HAP-1 (cell line): ENCODE data around the gene CTNND2.

Source experiments
- DNase-seq, 2 experiments: peaks; one replicate each; pipeline ENCODE4 v3.0.0-alpha.2; 2016 to 2020; ENCODE audit warnings: low spot score in 2 of 2
- H3K27me3 ChIP-seq: fragments of 250-450 bp; sonication (Bioruptor Pico); 2 replicates; pipeline ENCODE4 v1.5.1; 2020; ENCODE audit warnings: low read depth, mild to moderate bottlenecking, moderate library complexity
- H3K36me3 ChIP-seq: fragments of 250-450 bp; sonication (Bioruptor Pico); replicated peaks from 2 replicates; pipeline ENCODE4 v1.5.1; 2020; ENCODE audit warnings: mild to moderate bottlenecking
- H3K4me1 ChIP-seq: fragments of 250-450 bp; sonication (Bioruptor Pico); 2 replicates; pipeline ENCODE4 v1.5.1; 2020; ENCODE audit warnings: mild to moderate bottlenecking
- H3K4me3 ChIP-seq: fragments of 250-450 bp; sonication (Bioruptor Pico); 2 replicates; pipeline ENCODE4 v1.5.1; 2020; ENCODE audit warnings: mild to moderate bottlenecking, moderate library complexity
- H3K9me3 ChIP-seq: fragments of 250-450 bp; sonication (Bioruptor Pico); 2 replicates; pipeline ENCODE4 v1.5.1; 2020; ENCODE audit warnings: mild to moderate bottlenecking, moderate library complexity
- in situ Hi-C: fragments of 300-500 bp; cut with MboI; formaldehyde crosslinking; loops from 3 replicates; pipeline ENCODE4 v1.14.3; 2020; ENCODE audit warnings: low sequenced_read_pairs, inconsistent platforms, mixed read lengths

The CTNND2 gene

GRCh38 chr5:11519236-11519635 lies 385.0 kb downstream of the CTNND2 start:
- H3K4me1 ChIP-seq, result no peaks in the 10 kb centered on the region
- H3K36me3 ChIP-seq, result no peaks in the 10 kb centered on the region
- in situ Hi-C loops, result no loop called here
- DNase-seq, result no peak
- no peaks in the 10 kb centered on the region for H3K9me3 ChIP-seq
- no peak overlapping the region for H3K4me3 ChIP-seq
- H3K27me3 ChIP-seq, result no peaks in the 10 kb centered on the region

DNA sequence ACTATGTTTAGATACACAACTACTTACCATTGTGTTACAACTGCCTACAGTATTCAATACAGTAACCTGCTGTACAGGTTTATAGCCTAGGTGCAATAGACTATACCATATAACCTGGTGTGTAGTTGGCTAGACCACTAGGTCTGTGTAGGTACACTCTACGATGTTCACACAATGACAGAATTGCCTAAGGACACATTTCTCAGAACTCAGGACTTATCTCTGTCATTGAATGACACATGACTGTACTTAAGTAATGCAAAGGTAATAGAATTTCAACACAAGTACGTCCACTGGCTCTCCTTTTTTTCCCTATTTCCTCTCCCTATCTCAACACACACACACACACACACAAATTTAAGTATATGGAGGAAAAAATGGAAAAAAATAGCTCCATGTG lies 385.6 kb downstream of the CTNND2 start:
- DNase-seq, result no peak
- no peaks in the 10 kb centered on the region for H3K36me3 ChIP-seq
- no peak overlapping the region for H3K4me3 ChIP-seq
- in situ Hi-C loops, result no loop called here
- H3K9me3 ChIP-seq, result no peaks in the 10 kb centered on the region
- H3K27me3 ChIP-seq, result no peaks in the 10 kb centered on the region
- H3K4me1 ChIP-seq, result no peaks in the 10 kb centered on the region

- in situ Hi-C loops, result no loop called here
- Histone ChIP-seq H3K4me3 (no peak overlapping the region), H3K36me3 (no peaks in the 10 kb centered on the region), H3K4me1 (no peaks in the 10 kb centered on the region), H3K27me3 (no peaks in the 10 kb centered on the region), H3K9me3 (no peaks in the 10 kb centered on the region)
- DNase-seq, result no peak
Measured at GRCh38 chr5:11514705-11515432, 389.4 kb downstream of the CTNND2 start.

DNA sequence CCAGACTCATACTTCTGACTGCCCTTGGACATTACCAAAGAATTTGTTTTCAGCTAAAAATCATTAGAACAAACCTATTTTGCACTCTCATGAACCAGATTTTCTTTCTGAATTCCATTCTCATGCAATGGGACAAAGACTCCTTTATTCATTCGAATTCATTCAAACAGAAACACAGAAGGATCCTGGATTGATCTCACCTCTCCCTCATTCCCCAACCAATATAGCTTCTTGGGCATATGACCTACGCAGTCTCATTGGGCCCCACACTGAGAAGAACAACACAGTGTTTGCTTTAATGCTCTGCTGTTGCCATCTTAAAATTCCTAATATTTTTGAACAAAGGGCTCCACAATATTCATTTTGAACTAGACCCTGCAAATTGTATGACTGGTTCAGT lies 392.4 kb downstream of the CTNND2 start:
- DNase-seq, result no peak
- Histone ChIP-seq H3K4me1 (no peaks in the 10 kb centered on the region), H3K4me3 (no peak overlapping the region), H3K9me3 (no peaks in the 10 kb centered on the region), H3K36me3 (no peaks in the 10 kb centered on the region), H3K27me3 (no peaks in the 10 kb centered on the region)
- in situ Hi-C loops, result no loop called here

GRCh38 chr5:11510889-11511288 lies 393.4 kb downstream of the CTNND2 start:
- DNase-seq, result no peak
- in situ Hi-C loops, result no loop called here
- no peaks in the 10 kb centered on the region for H3K36me3 ChIP-seq
- H3K4me3 ChIP-seq, result no peak overlapping the region
- H3K4me1 ChIP-seq, result no peaks in the 10 kb centered on the region
- H3K27me3 ChIP-seq, result no peaks in the 10 kb centered on the region
- H3K9me3 ChIP-seq, result no peaks in the 10 kb centered on the region

DNA sequence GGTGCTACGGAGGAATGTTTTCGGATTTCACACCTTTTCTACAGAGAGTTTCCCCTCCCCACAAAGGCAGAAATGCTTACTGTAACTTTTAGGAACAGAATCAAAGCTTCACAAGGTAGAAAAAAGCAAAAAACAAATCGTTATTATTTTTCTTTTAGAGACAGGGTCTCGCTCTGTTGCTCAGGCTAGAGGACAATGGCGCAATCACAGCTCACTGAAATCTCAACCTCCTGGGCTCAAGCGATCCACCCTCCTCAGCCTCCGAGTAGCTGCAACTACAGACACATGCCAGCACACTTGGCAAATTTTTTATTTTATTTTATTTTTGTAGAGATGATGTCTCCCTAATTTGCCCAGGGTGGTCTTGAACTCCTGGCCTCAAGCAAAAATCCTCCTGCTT lies 394.5 kb downstream of the CTNND2 start:
- DNase-seq, result no peak
- no peak overlapping the region for H3K4me3 ChIP-seq
- H3K9me3 ChIP-seq, result no peaks in the 10 kb centered on the region
- no peaks in the 10 kb centered on the region for H3K36me3 ChIP-seq
- no peaks in the 10 kb centered on the region for H3K4me1 ChIP-seq
- H3K27me3 ChIP-seq, result no peaks in the 10 kb centered on the region
- in situ Hi-C loops, result no loop called here

DNA sequence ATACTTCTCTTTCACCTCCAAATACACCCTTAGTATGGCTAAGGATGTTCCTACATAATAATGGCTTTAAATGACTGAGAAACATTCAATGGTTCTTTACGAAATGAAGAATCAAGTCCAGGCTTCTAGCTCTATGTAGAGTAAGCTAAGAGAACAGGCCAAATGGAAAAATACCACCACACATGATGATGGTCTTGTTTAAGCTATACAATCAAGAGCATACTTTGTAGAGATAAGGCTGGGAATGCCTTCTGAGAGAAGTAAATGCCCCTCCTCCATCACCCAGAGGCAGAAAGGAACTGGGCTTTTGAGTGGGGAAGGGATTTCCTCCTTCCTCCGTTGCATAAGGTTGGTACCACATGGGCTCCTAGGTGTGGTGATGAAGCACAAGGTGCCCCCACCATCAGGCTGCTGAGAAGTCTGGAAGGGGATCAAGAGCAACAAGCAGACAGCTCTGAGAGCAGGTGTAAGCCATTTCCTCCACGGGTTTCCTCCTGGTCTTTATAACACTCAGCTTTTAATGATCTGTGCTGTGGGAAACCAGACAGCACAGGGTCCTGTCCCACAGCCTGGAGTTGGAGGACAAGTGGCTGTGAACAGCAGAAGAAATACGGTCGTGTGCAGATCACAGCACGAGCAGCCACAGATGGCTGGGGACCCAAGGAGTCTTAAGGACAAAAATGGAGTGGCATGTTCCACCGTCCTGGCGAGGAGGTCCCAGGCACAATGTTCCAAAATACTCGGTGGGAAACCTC lies 396.9 kb downstream of the CTNND2 start:
- Histone ChIP-seq H3K36me3 (no peaks in the 10 kb centered on the region), H3K9me3 (no peaks in the 10 kb centered on the region), H3K27me3 (no peaks in the 10 kb centered on the region), H3K4me1 (no peaks in the 10 kb centered on the region), H3K4me3 (no peak overlapping the region)
- no peak for DNase-seq
- in situ Hi-C loops, result no loop called here

DNA sequence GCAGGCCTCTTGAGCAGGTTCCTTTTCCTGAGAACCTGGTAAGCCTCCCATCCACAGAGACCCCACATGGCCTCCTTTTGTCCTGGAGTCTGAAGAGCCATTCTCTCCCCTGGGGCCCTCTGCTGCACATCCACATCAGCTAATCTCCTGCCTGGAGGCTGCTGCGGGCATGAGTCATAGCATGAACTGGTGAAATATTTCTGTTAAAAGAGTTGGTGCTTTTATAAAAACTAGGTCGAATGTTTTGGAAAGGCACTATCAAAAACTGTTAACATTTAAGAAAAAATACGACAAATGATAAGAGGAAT lies 399.4 kb downstream of the CTNND2 start:
- Histone ChIP-seq H3K36me3 (no peaks in the 10 kb centered on the region), H3K27me3 (no peaks in the 10 kb centered on the region), H3K4me3 (no peak overlapping the region), H3K9me3 (no peaks in the 10 kb centered on the region), H3K4me1 (no peaks in the 10 kb centered on the region)
- DNase-seq, result no peak
- in situ Hi-C loops, result no loop called here

DNA sequence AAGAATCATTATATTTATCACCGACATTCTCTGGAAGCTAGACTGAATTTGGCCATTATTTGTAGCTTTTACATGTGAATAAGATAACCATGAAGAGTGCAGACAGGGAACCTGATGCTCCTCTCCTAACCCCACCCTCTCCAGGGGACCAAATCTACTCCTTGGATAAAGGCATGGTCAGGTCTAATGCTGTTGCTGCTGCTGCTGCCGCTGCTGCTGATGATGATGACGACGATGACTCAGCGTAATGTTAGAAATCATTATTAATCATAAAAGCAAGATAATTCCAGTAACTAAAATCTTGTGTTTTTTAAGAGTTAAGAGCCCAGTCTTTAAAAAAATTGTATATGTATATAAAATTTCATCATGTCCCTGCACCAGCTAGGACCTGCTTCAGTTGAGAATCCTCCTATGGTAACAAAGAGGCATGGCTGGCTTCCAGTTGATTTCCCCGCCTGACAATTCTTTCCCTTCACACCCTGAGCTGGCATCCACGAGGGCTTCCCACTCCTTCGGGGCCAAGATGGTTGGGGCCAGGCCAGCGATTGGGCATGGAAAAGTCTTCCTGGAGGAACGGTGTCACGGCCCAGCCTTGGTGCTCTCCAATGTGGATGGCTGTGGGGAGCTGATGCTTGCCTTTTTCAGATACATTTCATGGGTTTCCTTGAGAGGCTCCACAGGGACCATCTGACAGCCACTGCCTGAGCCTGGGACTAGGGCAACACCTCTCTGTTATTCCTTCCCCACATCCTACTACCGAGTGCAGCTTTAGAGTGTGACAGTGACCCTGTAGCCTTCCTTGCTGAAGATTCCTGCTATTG lies 400.0 kb downstream of the CTNND2 start:
- no peaks in the 10 kb centered on the region for H3K36me3 ChIP-seq
- in situ Hi-C loops, result no loop called here
- no peaks in the 10 kb centered on the region for H3K27me3 ChIP-seq
- no peak for DNase-seq
- H3K4me1 ChIP-seq, result no peaks in the 10 kb centered on the region
- no peak overlapping the region for H3K4me3 ChIP-seq
- H3K9me3 ChIP-seq, result no peaks in the 10 kb centered on the region

GRCh38 chr5:11502783-11503182 lies 401.5 kb downstream of the CTNND2 start:
- no peak overlapping the region for H3K4me3 ChIP-seq
- no peaks in the 10 kb centered on the region for H3K9me3 ChIP-seq
- in situ Hi-C loops, result no loop called here
- no peak for DNase-seq
- H3K36me3 ChIP-seq, result no peaks in the 10 kb centered on the region
- no peaks in the 10 kb centered on the region for H3K27me3 ChIP-seq
- H3K4me1 ChIP-seq, result no peaks in the 10 kb centered on the region

GRCh38 chr5:11497651-11498050 lies 406.6 kb downstream of the CTNND2 start:
- Histone ChIP-seq H3K4me1 (no peaks in the 10 kb centered on the region), H3K27me3 (no peaks in the 10 kb centered on the region), H3K4me3 (no peak overlapping the region), H3K9me3 (no peaks in the 10 kb centered on the region), H3K36me3 (no peaks in the 10 kb centered on the region)
- in situ Hi-C loops, result no loop called here
- no peak for DNase-seq

GRCh38 chr5:11496137-11496719 lies 408.0 kb downstream of the CTNND2 start:
- DNase-seq, result no peak
- H3K36me3 ChIP-seq, result no peaks in the 10 kb centered on the region
- no peaks in the 10 kb centered on the region for H3K9me3 ChIP-seq
- no peak overlapping the region for H3K4me3 ChIP-seq
- in situ Hi-C loops, result no loop called here
- H3K4me1 ChIP-seq, result no peaks in the 10 kb centered on the region
- no peaks in the 10 kb centered on the region for H3K27me3 ChIP-seq

DNA sequence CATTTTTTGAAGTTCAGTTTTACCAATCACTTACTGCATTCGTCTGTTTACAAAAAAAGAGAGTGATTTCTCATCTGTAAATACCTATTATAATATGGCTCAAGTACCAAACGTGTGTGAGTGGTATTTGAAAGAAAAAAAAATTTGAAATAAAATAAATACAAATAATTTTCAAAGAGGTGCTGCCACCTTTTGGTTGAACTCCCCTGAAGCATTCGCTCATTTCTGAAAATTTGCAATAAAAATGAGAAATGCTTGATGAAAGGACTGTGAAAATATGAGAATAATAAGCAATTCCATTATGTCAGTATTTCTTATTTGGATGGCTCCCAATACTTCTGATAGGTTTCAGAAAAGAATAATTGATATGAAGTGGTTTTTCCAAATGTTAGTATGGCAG lies 409.9 kb downstream of the CTNND2 start:
- in situ Hi-C loops, result no loop called here
- Histone ChIP-seq H3K36me3 (no peaks in the 10 kb centered on the region), H3K4me3 (no peak overlapping the region), H3K9me3 (no peaks in the 10 kb centered on the region), H3K4me1 (no peaks in the 10 kb centered on the region), H3K27me3 (no peaks in the 10 kb centered on the region)
- no peak for DNase-seq
